ENCODE data around the gene MT2A. TPM values are rescaled to one million over a fixed set of nuclear protein-coding genes. Genes with fewer than 3 reads are reported as not detected.

The MT2A gene
- total RNA-seq, 3 donors from 2014 or later (not counting 1 experiment from before 2014, with no cell fraction given): 33.0 to 81.5 (median 70.6) TPM

DNA sequence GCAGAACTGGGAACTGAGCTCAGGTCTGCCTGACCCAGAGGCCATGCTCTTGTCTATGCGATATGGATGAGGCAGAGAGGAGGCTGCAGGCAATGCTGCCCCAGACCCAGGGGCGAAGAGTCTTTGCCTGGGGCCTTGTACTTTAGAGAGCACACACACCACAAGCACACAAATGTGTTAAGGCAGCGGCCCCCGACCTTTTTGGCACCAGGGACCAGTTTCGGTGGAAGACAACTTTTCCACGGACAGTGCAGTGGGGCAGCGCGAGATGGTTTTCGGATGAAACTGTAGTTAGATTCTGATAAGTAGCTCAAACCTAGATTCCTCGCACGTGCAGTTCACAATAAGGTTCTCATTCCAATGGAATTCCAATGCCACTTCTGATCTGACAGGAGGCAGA lies 36.9 kb upstream of the MT2A start:
- H3K9me3 Mint-ChIP-seq: peaks cover 0 to 3% of the 10 kb centered on the region in 2 donors
- H3K27me3 ChIP-seq (ENCODE audit: control insufficient read depth, insufficient read depth, low read length): no peaks in the 10 kb centered on the region
- H3K36me3 Mint-ChIP-seq: no peaks in the 10 kb centered on the region
- no peaks in the 10 kb centered on the region for H3K9me3 ChIP-seq (ENCODE audit: control insufficient read depth, insufficient read depth, low read length)
- no peak overlapping the region for H3K27ac Mint-ChIP-seq
- no peaks in the 10 kb centered on the region for H3K4me1 ChIP-seq (ENCODE audit: control insufficient read depth, insufficient read depth, low read length)
- H3K4me3 Mint-ChIP-seq: no peak overlapping the region
- DNase-seq: no peak
- no peak for ATAC-seq
- intact Hi-C loops (cut with micrococcal nuclease): no loop called here
- TF ChIP-seq, protein P1, sequence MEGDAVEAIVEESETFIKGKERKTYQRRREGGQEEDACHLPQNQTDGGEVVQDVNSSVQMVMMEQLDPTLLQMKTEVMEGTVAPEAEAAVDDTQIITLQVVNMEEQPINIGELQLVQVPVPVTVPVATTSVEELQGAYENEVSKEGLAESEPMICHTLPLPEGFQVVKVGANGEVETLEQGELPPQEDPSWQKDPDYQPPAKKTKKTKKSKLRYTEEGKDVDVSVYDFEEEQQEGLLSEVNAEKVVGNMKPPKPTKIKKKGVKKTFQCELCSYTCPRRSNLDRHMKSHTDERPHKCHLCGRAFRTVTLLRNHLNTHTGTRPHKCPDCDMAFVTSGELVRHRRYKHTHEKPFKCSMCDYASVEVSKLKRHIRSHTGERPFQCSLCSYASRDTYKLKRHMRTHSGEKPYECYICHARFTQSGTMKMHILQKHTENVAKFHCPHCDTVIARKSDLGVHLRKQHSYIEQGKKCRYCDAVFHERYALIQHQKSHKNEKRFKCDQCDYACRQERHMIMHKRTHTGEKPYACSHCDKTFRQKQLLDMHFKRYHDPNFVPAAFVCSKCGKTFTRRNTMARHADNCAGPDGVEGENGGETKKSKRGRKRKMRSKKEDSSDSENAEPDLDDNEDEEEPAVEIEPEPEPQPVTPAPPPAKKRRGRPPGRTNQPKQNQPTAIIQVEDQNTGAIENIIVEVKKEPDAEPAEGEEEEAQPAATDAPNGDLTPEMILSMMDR (IDR thresholded peaks at IDR 0.05): no peak
- no peaks in the 10 kb centered on the region for H3K36me3 ChIP-seq (ENCODE audit: control insufficient read depth, insufficient read depth, low read length)
- H3K4me1 Mint-ChIP-seq: peaks cover 0 to 2% of the 10 kb centered on the region in 2 donors
- no peak overlapping the region for H3K4me3 ChIP-seq (ENCODE audit: low read length)
- H3K27me3 Mint-ChIP-seq (ENCODE audit: low read depth in 2 of 2): peaks cover 2 to 5% of the 10 kb centered on the region in 2 donors
- WGBS (ENCODE audit: insufficient coverage): 88% methylated on average over 11 of the region's 11 CpGs
- no peak overlapping the region for H3K27ac ChIP-seq (ENCODE audit: low read length)

DNA sequence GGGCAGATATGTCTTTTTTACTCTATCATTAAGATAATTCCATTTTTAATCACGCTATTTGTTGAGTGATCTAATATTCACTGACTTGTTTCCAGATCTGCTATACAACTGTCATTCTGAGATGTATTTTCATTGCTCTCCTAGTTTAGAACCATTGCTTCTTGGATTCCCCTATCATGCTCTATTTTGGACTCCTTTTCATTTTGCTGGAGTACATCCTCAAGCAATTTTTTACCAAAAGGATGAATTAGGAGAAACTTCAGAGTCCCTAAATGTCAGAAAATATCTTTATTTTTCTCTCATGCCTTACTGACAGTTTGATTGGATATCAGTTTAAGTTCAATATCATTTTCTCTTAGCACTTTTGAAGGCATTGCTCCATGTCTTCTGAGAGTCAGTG lies 33.8 kb upstream of the MT2A start:
- 83% methylated on average over 1 of the region's 1 CpG for WGBS (ENCODE audit: insufficient coverage)
- Mint-ChIP-seq H3K27ac (no peak overlapping the region), H3K27me3 (ENCODE audit: low read depth in 2 of 2) (peaks cover 0 to 4% of the 10 kb centered on the region in 2 donors)

DNA sequence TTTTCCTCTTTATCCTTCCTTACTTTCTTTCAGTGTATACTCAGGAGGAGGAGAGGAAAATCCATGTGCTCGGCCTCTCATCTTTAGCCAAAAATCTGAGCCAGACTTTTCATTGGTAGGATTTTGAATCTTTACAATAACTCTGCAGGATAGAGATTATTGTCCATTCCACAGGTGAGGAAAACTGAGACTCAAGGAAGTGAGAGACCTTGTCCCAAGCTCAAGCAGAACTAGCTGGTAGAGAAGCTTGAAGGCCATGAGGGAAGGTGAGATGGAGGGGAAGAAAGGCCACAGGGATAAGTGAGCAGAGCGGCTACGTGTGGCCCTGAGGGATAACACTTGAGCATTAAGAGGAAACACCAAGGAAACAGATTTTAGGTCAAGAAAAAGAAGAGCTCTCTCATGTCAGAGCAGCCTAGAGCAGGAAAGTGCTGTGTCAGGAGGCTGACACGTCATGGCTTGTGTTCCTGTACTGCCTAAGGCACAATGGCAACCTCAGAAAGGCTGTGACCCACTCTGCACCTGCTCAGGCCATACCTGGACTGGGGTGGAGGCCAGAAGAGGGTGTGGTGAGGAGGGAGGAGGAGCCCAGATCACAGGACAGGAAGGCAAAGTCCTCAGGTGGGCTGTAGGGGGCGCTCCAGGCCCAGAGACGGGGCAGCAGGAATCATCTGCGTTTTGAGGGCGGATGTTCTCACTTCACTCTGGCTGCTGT lies 31.6 kb upstream of the MT2A start:
- 25% methylated on average over 8 of the region's 8 CpGs for WGBS (ENCODE audit: insufficient coverage)

More for the DNA sequence above, 33.8 kb upstream of the MT2A start:
- peaks cover 7% of the 10 kb centered on the region for H3K4me1 ChIP-seq (ENCODE audit: control insufficient read depth, insufficient read depth, low read length)
- H3K36me3 ChIP-seq (ENCODE audit: control insufficient read depth, insufficient read depth, low read length): no peaks in the 10 kb centered on the region
- H3K9me3 ChIP-seq (ENCODE audit: control insufficient read depth, insufficient read depth, low read length): no peaks in the 10 kb centered on the region
- DNase-seq (no peak), ATAC-seq (no peak)
- no peak overlapping the region for H3K4me3 ChIP-seq (ENCODE audit: low read length)
- H3K27me3 ChIP-seq (ENCODE audit: control insufficient read depth, insufficient read depth, low read length): no peaks in the 10 kb centered on the region
- Mint-ChIP-seq H3K9me3 (peaks cover 0 to 3% of the 10 kb centered on the region in 2 donors), H3K4me3 (no peak overlapping the region), H3K4me1 (peaks cover 0 to 4% of the 10 kb centered on the region in 2 donors), H3K36me3 (no peaks in the 10 kb centered on the region)
- TF ChIP-seq, protein P1 (IDR thresholded peaks at IDR 0.05): no peak
- no peak overlapping the region for H3K27ac ChIP-seq (ENCODE audit: low read length)
- intact Hi-C loops (cut with micrococcal nuclease): no loop called here

More for the DNA sequence above, 31.6 kb upstream of the MT2A start:
- intact Hi-C loops (cut with micrococcal nuclease): loop anchor here (1.0 kb wide), 2 partner anchors 24 to 126 kb away; no protein-coding TSS in a partner anchor
- H3K27ac ChIP-seq (ENCODE audit: low read length): no peak overlapping the region
- H3K4me1 ChIP-seq (ENCODE audit: control insufficient read depth, insufficient read depth, low read length): peaks cover 7% of the 10 kb centered on the region
- TF ChIP-seq, protein P1 (IDR thresholded peaks at IDR 0.05): peak; percentile 76
- no peaks in the 10 kb centered on the region for H3K27me3 ChIP-seq (ENCODE audit: control insufficient read depth, insufficient read depth, low read length)
- H3K9me3 Mint-ChIP-seq: peaks cover 0 to 3% of the 10 kb centered on the region in 2 donors
- H3K4me3 Mint-ChIP-seq: no peak overlapping the region
- H3K36me3 Mint-ChIP-seq: no peaks in the 10 kb centered on the region
- H3K9me3 ChIP-seq (ENCODE audit: control insufficient read depth, insufficient read depth, low read length): no peaks in the 10 kb centered on the region
- H3K4me3 ChIP-seq (ENCODE audit: low read length): no peak overlapping the region
- no peaks in the 10 kb centered on the region for H3K36me3 ChIP-seq (ENCODE audit: control insufficient read depth, insufficient read depth, low read length)
- DNase-seq (peak; percentile 79 to 92), ATAC-seq (peak; percentile 98 to 100 (median 99))
- peaks cover 0 to 16% of the 10 kb centered on the region in 2 donors for H3K27me3 Mint-ChIP-seq (ENCODE audit: low read depth in 2 of 2)
- no peak overlapping the region for H3K27ac Mint-ChIP-seq
- H3K4me1 Mint-ChIP-seq: peaks cover 0 to 4% of the 10 kb centered on the region in 2 donors

Data from natural killer cell (primary cell).